GM10847 (cell line): ENCODE results near the gene CBX8.

Experiments used
- POLR2A ChIP-seq: IDR thresholded peaks from 2 replicates; pipeline ENCODE4 v1.6.1; 2011; ENCODE audit not compliant: insufficient read length; ENCODE audit errors: extremely low read depth

CBX8 gene

GRCh38 chr17:79808763-79809529 is 12.1 kb upstream of the CBX8 start:
- TF ChIP-seq POLR2A, result no peak

- TF ChIP-seq POLR2A, result no peak
Observed at GRCh38 chr17:79806863-79807720, 10.2 kb upstream of the CBX8 start.

DNA sequence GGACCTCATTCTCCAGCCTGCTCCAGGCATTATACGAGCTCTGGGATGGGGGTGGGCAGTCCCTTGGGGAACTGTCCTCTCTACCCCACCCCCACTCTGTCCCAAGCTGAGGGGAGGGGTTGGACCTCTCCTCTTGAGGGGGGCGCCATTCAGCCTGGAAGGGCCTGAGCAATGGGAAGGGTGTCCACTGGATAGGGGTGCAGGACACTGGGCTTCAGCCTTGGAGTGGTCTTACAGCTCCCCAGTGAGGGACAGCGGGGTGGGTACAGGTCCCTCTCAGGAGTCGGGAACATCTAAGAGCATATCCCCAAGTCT is 9.5 kb upstream of the CBX8 start:
- no peak for TF ChIP-seq POLR2A

DNA sequence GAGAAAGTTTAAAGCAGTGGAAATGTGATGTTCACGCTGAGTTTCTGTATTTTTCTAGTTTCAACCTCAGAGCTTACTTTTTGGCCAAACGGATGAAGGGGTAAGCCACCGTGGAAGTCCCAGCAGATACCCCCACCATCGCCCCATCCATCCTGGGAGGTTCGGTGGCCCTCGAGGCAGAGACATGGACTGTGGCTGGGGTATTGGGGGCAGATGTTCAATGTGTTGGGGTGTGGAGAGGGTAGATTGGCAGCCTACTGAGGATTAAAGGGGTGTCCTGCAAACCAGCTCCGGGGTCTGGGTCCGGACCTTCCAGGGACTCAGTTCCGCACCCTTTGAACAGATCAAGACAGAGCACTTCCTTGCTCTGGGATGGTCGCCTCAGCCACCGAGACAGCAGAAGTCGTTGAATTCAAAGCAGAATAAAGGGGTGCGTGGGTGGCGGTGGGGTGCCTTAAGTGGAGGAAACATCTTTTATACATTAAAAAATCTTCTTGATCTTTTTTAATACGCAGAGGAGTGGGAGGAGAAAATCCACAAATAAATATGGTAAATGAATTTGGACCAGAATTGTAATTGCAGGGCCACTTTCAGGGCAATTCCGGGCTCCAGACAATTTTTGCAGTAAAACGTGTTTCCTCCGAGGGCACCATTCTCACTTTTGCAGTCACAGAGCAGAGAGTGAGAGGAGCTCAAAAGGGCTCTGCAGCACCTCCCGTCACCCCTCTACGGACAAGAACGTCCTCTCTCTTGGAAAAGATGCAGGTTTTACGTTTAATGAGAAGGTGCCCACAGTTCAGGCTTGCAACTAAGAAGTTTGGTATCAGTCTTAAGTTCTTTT is 8.2 kb upstream of the CBX8 start:
- no peak for TF ChIP-seq POLR2A

- TF ChIP-seq POLR2A, result no peak
Observed at GRCh38 chr17:79803997-79804855, 7.3 kb upstream of the CBX8 start.

- no peak for TF ChIP-seq POLR2A
Observed at GRCh38 chr17:79803421-79803996, 6.6 kb upstream of the CBX8 start.

DNA sequence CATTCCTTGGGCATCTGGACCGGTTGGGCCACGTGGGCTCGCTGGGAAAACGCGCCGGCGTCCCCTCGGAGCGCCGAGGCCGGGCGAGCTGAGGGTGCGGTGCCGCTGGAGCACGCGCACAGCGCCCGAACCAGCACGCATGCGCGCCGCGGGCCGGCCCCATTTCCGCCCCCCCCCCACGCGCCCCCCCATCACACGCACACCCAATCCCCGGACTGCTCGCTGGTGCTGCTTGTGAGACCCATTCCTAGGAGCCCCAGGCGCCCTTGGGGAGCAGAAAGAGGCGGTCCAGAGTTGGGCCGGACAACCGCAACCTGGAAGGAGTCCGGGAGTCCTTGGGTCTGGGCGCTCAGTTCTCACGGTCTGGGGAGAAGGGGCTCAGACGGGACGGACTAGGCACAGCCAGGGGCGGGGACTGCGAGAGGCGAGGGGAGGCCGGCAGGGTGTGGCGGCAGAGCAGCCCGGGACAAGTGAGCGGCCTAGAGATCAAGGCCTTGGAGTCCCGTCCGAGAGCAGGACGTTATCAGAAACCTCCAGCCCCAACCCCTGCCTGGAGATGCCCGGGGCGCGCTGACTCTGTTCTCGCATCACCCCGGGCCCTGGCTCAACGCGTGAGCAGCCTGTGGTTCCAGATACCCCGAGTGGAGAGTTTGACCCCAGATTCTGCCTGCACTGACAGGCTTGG is 6.0 kb upstream of the CBX8 start:
- no peak for TF ChIP-seq POLR2A

- TF ChIP-seq POLR2A, result no peak
Observed at GRCh38 chr17:79802039-79802735, 5.3 kb upstream of the CBX8 start.

GRCh38 chr17:79801156-79802038 is 4.5 kb upstream of the CBX8 start:
- no peak for TF ChIP-seq POLR2A

GRCh38 chr17:79800325-79801155 is 3.7 kb upstream of the CBX8 start:
- TF ChIP-seq POLR2A, result no peak

DNA sequence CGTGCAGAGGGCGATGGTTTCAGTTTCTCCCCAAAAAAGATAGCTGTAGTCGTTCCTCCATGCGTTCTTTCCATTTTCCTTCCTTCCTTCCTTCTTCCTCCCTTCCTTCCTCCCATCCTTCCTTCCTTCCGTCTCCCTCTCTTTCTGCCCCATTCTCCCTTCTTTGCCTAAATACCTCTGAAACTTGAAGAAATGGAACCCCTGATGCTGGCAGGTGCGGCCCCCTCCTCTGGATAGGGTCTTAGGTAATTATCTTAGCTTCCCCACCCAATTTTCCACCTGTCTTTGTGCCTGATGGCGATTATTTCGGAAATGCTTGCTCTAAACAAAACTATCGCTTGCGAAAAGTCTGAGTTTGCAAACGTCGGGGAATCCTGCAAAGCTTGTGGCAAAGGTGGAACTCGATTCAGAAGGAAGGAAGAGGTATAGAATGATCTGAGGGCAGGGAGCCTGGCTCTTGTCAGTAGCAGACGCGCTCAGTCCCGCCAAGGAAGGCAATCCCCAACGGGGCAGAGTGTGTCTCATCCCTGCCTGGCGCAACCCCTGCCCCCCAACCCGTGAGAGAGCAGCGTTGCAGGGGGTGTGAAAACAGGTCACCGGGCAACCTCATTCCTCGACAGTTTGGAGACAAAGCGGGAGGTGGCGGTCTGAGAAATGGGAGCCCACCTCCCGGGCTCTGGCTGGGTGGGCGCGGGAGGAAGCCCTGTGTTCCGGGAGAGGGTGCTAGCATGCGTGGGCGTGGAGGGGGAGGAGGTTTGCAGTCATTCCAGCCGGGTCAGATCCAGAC is 2.9 kb upstream of the CBX8 start:
- no peak for TF ChIP-seq POLR2A

DNA sequence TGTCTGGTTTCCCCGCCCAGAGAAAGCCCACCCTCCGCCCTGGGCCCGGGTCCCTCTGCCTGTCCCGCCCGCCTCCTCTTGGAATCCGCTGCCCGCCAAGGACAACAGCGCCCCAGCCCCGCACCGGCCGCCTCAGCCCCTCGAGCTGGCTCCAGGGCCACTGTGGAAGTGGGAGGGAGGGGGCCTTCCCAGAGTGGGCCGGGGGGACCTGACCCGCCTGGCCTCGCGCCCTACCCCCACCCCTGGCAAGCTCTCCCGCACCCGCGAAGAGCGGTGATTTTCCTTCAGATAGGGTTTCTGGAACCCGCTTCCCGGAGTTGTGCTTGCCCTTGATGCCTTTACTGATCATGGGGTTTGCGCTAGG is 2.3 kb upstream of the CBX8 start:
- no peak for TF ChIP-seq POLR2A
